Vagina (tissue), 2 donors: ENCODE measurements around the gene DENND2C. TPM values are rescaled to one million over a fixed set of nuclear protein-coding genes. Genes with fewer than 3 reads are reported as not detected.

Experiments
- DNase-seq, 2 donors: peaks; one replicate each; pipeline ENCODE4 v3.0.0-alpha.2; 2017; ENCODE audit errors: extremely low spot score in 2 of 2
- H3K27ac ChIP-seq: fragments of 200-600 bp; sonication (generic); one replicate; pipeline ENCODE4 v1.5.1; 2019
- H3K27me3 ChIP-seq: fragments of 200-600 bp; sonication (generic); one replicate; pipeline ENCODE4 v1.5.1; 2019
- H3K36me3 ChIP-seq, 2 donors: fragments of 200-600 bp; sonication (generic); one replicate each; pipeline ENCODE4 v1.5.1; 2017 to 2019
- H3K4me1 ChIP-seq: fragments of 200-600 bp; sonication (generic); one replicate; pipeline ENCODE4 v1.5.1; 2019
- H3K4me3 ChIP-seq, 2 donors: fragments of 200-600 bp; sonication (generic); 1 replicate in 1 of 2; 2 replicates in 1 of 2; pipeline ENCODE4 v1.5.1; 2016 to 2019
- H3K9me3 ChIP-seq: fragments of 200-600 bp; sonication (generic); one replicate; pipeline ENCODE4 v1.5.1; 2019
- POLR2A ChIP-seq, 2 donors: fragments of 450-650 bp; IDR thresholded peaks; one replicate each; pipeline ENCODE4 v1.6.1; 2017; ENCODE audit warnings: antibody characterized with exemption in 2 of 2, mild to moderate bottlenecking in 2 of 2, moderate library complexity in 2 of 2
- POLR2AphosphoS5 ChIP-seq, 2 donors: sonication (generic); formaldehyde crosslinking; IDR thresholded peaks; one replicate each; pipeline ENCODE4 v1.9.0; 2017; ENCODE audit warnings: antibody characterized with exemption in 2 of 2, mild to moderate bottlenecking in 2 of 2, low read depth in 1 of 2; ENCODE audit not compliant: insufficient read depth in 1 of 2
- intact Hi-C: fragments of 100-400 bp; cut with DNase I; formaldehyde crosslinking; loops from one replicate; pipeline ENCODE4 v1.15.1; 2023
- total RNA-seq: library from RNA; depleted of rRNA; stranded (reverse); fragments of >200 nt; gene quantifications from one replicate; pipeline ENCODE4 v1.2.3, GENCODE V29; 2016
- TF ChIP-seq, protein P1 (sequence below), 3 experiments: fragments of 450-650 bp in 2 of 3; fragments of 200-600 bp in 1 of 3; sonication (generic) in 1 of 3; IDR thresholded peaks; one replicate each; pipeline ENCODE4 v1.5.1; 2017 to 2019; ENCODE audit warnings: antibody characterized with exemption in 3 of 3, mild to moderate bottlenecking in 2 of 3, moderate library complexity in 2 of 3

The DENND2C gene
- total RNA-seq, 1 donor from 2014 or later: 25.5 TPM

DNA sequence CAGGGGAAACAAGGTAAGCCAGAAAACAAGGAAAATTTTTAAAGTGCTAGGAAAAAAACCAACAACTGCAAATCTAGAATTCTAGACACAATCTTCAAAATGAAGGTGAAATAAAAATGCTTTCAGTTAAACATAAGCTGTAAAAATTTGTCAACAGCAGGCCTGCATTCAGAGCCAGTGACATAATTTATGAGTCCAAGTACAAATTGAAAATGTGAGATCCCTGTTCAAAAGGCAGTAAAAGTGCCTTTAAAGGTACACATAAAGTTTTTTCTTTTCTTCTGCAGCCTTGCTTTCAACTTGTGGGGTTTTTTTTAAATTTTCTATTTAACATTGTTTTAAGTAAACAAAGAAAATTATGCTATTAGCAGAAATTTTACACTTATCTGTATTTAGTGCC is 37.4 kb downstream of the DENND2C start:
- no peaks in the 10 kb centered on the region for H3K36me3 ChIP-seq
- no peaks in the 10 kb centered on the region for H3K9me3 ChIP-seq
- no peak overlapping the region for H3K27ac ChIP-seq
- no peaks in the 10 kb centered on the region for H3K4me1 ChIP-seq
- intact Hi-C loops: no loop called here
- TF ChIP-seq POLR2A (IDR thresholded peaks at IDR 0.05) (no peak), POLR2AphosphoS5 (IDR thresholded peaks at IDR 0.05; ENCODE audit: insufficient read depth in 1 of 2, low read depth in 1 of 2) (no peak)
- TF ChIP-seq, protein P1, sequence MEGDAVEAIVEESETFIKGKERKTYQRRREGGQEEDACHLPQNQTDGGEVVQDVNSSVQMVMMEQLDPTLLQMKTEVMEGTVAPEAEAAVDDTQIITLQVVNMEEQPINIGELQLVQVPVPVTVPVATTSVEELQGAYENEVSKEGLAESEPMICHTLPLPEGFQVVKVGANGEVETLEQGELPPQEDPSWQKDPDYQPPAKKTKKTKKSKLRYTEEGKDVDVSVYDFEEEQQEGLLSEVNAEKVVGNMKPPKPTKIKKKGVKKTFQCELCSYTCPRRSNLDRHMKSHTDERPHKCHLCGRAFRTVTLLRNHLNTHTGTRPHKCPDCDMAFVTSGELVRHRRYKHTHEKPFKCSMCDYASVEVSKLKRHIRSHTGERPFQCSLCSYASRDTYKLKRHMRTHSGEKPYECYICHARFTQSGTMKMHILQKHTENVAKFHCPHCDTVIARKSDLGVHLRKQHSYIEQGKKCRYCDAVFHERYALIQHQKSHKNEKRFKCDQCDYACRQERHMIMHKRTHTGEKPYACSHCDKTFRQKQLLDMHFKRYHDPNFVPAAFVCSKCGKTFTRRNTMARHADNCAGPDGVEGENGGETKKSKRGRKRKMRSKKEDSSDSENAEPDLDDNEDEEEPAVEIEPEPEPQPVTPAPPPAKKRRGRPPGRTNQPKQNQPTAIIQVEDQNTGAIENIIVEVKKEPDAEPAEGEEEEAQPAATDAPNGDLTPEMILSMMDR (IDR thresholded peaks at IDR 0.05): no peak
- H3K27me3 ChIP-seq: no peaks in the 10 kb centered on the region
- no peak overlapping the region for H3K4me3 ChIP-seq
- no peak for DNase-seq

DNA sequence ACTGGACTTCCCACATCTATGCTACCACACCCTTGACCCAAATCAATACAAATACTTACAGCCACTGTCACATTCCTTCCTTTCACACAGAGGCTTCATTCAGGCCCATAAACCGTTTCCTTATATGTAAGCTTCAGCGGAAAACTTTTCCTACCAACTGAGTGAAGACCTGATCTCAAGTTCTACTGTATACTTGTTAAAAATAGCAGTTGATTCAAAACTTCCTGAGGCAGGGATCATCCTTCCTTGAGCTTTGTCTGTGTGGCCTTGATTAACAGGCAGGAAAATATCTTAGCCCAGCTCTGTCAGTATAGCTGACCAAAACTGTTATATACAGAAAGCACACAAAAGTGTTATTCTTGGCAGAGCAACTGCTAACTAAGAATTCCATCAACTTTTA is 42.7 kb downstream of the DENND2C start:
- no peak for TF ChIP-seq POLR2AphosphoS5 (IDR thresholded peaks at IDR 0.05; ENCODE audit: insufficient read depth in 1 of 2, low read depth in 1 of 2)
- no peak for TF ChIP-seq POLR2A (IDR thresholded peaks at IDR 0.05)
- TF ChIP-seq, protein P1 (IDR thresholded peaks at IDR 0.05): no peak
- no peak overlapping the region for H3K4me3 ChIP-seq
- no peak for DNase-seq
- no peak overlapping the region for H3K27ac ChIP-seq
- intact Hi-C loops: no loop called here
- no peaks in the 10 kb centered on the region for H3K9me3 ChIP-seq
- H3K36me3 ChIP-seq: no peaks in the 10 kb centered on the region
- no peaks in the 10 kb centered on the region for H3K27me3 ChIP-seq
- no peaks in the 10 kb centered on the region for H3K4me1 ChIP-seq

DNA sequence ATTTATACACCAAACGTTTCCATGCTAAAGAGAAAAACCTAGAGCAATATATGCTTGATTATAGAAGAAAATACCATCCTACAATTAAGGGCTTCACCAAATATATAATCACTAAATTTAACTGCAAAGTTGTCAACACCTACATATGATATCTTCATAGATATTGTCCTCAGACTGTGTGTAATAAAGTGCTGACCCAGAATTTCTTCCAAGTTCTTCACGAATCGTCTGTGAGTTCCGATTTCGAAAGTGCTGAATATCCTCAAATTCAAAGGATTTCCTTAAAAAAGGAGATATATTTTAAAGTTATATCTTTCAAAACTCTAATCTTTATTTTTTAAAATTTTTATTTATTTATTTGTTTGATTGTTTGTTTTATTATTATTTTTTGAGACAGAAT is 46.5 kb downstream of the DENND2C start:
- no peak for DNase-seq
- no peaks in the 10 kb centered on the region for H3K9me3 ChIP-seq
- H3K4me1 ChIP-seq: peaks cover 10% of the 10 kb centered on the region
- no peaks in the 10 kb centered on the region for H3K27me3 ChIP-seq
- intact Hi-C loops: no loop called here
- H3K27ac ChIP-seq: no peak overlapping the region
- TF ChIP-seq POLR2AphosphoS5 (IDR thresholded peaks at IDR 0.05; ENCODE audit: insufficient read depth in 1 of 2, low read depth in 1 of 2) (no peak), POLR2A (IDR thresholded peaks at IDR 0.05) (no peak)
- TF ChIP-seq, protein P1 (IDR thresholded peaks at IDR 0.05): no peak
- no peak overlapping the region for H3K4me3 ChIP-seq
- H3K36me3 ChIP-seq: no peaks in the 10 kb centered on the region

DNA sequence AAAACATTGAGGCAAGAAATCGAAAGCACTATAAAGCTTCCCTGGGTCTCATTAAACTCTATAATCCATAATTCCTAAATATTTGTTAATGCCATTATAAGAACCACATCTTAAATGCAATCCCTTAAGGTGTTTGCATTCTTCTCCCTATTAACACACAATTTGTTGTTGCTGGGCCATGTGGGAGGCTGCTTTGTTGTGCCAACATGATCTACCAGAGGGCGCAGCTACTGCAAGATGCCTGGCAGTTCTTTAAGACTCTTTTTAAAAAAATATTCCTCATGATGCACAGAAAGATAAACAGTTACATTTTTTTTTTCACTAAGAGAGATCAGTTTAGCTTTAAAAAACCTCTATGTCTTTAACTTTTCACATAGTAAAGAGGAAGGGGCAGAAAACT is 49.4 kb downstream of the DENND2C start:
- Histone ChIP-seq H3K27me3 (no peaks in the 10 kb centered on the region), H3K36me3 (no peaks in the 10 kb centered on the region), H3K9me3 (no peaks in the 10 kb centered on the region), H3K4me3 (no peak overlapping the region), H3K4me1 (peaks cover 10% of the 10 kb centered on the region), H3K27ac (peak overlapping the region; percentile 23)
- DNase-seq: no peak
- intact Hi-C loops: no loop called here
- TF ChIP-seq POLR2A (IDR thresholded peaks at IDR 0.05) (no peak), POLR2AphosphoS5 (IDR thresholded peaks at IDR 0.05; ENCODE audit: insufficient read depth in 1 of 2, low read depth in 1 of 2) (no peak)
- TF ChIP-seq, protein P1 (IDR thresholded peaks at IDR 0.05): no peak

DNA sequence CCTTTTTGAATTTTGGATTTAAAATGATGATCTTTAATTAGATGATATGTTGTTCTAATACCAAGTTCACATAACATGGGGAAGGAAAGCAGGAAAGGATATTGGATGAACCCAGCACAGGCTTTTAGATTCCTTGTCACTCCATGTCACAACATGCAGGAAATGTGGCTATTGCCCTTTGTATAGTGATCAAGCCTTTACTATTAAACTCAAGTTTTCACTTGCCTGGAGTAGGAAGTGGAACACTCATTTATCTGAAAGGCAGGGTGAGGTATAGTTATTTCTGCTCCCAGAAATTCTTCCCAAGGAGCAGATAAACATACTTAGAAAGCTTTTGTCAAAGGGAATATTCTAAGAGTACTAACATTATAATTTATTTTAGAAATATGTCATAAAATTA is 51.2 kb downstream of the DENND2C start:
- no peaks in the 10 kb centered on the region for H3K27me3 ChIP-seq
- intact Hi-C loops: no loop called here
- TF ChIP-seq, protein P1 (IDR thresholded peaks at IDR 0.05): no peak
- TF ChIP-seq POLR2AphosphoS5 (IDR thresholded peaks at IDR 0.05; ENCODE audit: insufficient read depth in 1 of 2, low read depth in 1 of 2) (peak in 1 of 2 donors; percentile 80), POLR2A (IDR thresholded peaks at IDR 0.05) (no peak)
- no peak for DNase-seq
- no peaks in the 10 kb centered on the region for H3K9me3 ChIP-seq
- peaks cover 10% of the 10 kb centered on the region for H3K4me1 ChIP-seq
- peaks cover 0 to 7% of the 10 kb centered on the region in 2 donors for H3K36me3 ChIP-seq
- H3K27ac ChIP-seq: peak overlapping the region; percentile 64
- no peak overlapping the region for H3K4me3 ChIP-seq
